ENCODE data around the gene MT1M. TPM values are rescaled to one million over a fixed set of nuclear protein-coding genes. Genes with fewer than 3 reads are reported as not detected.

The MT1M gene
- total RNA-seq, 2 experiments from 2014 or later: not detected

DNA sequence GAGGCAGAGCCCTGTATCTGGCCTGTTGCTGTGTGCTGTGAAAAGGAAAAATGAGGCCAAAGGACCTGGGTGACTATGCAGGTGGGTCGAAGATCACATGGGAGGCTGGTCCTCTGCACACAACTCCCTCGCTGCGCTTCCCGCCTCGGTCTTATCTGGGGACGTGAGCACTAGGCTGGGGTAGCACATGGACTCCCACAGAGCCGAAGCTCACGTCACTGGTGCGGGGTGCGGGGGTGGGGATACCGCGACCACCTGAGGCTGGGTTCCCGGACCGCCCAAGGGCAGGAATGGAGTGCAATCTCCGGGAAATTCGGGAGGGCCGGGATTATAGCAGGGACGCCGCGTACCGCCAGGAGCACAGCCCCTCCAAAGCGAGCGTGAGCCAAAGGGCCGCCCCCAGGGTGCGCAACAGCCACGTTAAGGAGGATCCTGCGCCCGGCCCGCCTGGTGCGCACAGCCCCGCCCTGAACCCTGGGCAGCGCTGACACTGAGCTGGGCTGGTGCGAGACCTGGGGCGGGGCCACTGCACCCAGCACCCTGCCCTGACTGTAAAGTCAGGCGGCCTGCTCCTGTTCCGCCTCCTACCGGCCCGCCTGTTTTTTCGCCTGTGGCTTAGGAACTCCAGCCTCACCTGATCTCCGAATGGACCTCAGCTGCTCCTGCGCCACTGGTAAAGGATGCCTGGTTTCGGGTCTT, 10.8 kb downstream of the MT1M start:
- H3K36me3 Mint-ChIP-seq: no peaks in the 10 kb centered on the region
- H3K4me3 Mint-ChIP-seq: peak overlapping the region; percentile 54
- peaks cover 36% of the 10 kb centered on the region for H3K27me3 Mint-ChIP-seq
- H3K27ac Mint-ChIP-seq: no peak overlapping the region
- H3K9me3 Mint-ChIP-seq: no peaks in the 10 kb centered on the region
- intact Hi-C loops (cut with micrococcal nuclease): loop anchor here (1.0 to 5.0 kb wide), 5 partner anchors 15 to 66 kb away; partner anchors contain the start of genes MT1X and MT2A
- CTCF ChIA-PET: interaction anchor here (0.6 to 3.2 kb wide), 25 partner anchors 9 to 370 kb away, joined by 3 to 27 read pairs (median 4); partner anchors contain the start of genes MT1E and MT2A
- POLR2A ChIA-PET: no interaction called here
- DNase-seq: peak; percentile 89
- H3K4me1 Mint-ChIP-seq (ENCODE audit: low read depth): peaks cover 18% of the 10 kb centered on the region

DNA sequence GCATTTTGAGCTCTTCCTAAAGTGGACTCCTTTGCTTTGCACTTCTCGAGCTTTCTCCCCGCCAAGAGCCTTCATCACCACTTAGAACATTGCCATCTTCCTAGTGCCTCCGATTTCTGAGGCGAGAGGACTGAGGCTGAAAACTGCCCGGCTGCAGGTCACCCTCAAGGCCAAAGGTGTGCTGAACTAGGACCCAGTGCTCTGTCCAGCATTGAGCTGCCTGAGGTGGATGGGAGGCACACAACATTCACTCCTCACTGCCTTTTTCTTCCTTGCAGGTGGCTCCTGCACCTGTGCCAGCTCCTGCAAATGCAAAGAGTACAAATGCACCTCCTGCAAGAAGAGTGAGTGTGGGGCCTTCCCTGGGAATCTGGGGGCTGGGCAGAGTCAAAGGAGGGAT, 11.4 kb downstream of the MT1M start:
- H3K4me1 Mint-ChIP-seq (ENCODE audit: low read depth): peaks cover 18% of the 10 kb centered on the region
- H3K4me3 Mint-ChIP-seq: peak overlapping the region; percentile 54
- ChIA-PET CTCF (interaction anchor here (0.6 to 3.2 kb wide), 21 partner anchors 9 to 210 kb away, joined by 3 to 27 read pairs (median 4); partner anchors contain the start of genes MT1E and MT2A), POLR2A (no interaction called here)
- H3K9me3 Mint-ChIP-seq: no peaks in the 10 kb centered on the region
- peaks cover 38% of the 10 kb centered on the region for H3K27me3 Mint-ChIP-seq
- H3K36me3 Mint-ChIP-seq: no peaks in the 10 kb centered on the region
- intact Hi-C loops (cut with micrococcal nuclease): loop anchor here (1.0 to 5.0 kb wide), 5 partner anchors 14 to 67 kb away; partner anchors contain the start of genes MT1X and MT2A
- no peak for DNase-seq
- H3K27ac Mint-ChIP-seq: no peak overlapping the region

DNA sequence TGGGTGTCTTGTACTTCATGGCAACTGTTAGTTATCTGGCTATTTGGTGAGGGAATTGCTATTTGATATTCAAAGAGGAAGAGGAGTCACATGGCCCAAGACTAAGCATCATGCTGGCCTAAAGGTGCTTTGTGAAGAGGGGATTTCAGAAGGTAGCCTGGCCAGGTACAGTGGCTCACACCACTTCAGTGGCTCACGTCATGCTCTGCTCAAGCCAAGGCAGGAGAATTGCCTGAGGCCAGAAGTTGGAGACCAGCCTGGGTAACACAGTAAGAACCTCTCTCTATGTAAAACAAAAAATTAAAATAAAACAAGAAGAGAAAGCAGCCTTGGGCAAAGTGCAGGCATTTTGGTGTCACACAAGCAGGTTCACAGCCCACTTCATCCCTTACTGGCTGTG, 12.9 kb downstream of the MT1M start:
- Mint-ChIP-seq H3K9me3 (no peaks in the 10 kb centered on the region), H3K27ac (no peak overlapping the region), H3K36me3 (no peaks in the 10 kb centered on the region), H3K4me3 (no peak overlapping the region), H3K27me3 (peaks cover 27% of the 10 kb centered on the region), H3K4me1 (ENCODE audit: low read depth) (peaks cover 18% of the 10 kb centered on the region)
- no peak for DNase-seq
- intact Hi-C loops (cut with micrococcal nuclease): no loop called here
- ChIA-PET CTCF (interaction anchor here (0.7 kb wide), 1 partner anchor 23 kb away, joined by 3 read pairs; no protein-coding TSS in a partner anchor), POLR2A (no interaction called here)

DNA sequence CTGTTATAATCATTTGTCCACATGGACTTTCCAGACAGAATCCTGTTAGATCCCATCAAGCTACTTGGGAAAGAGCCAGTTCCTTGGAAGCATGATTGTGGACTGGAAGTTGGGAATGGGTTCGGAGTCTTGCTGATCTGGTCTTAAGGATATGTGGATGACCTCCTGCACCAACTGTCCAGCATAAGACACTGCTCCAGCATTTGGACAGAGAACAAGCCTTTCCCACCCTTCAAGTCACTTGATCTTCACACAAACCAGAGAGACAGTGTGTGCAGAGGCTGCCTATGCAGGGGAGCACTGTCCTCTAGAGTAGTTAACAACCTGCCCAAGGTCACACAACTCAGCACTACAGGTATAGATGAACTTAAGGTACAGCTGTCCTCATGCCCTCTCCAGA, 13.4 kb downstream of the MT1M start:
- peaks cover 23% of the 10 kb centered on the region for H3K27me3 Mint-ChIP-seq
- POLR2A ChIA-PET: no interaction called here
- no peaks in the 10 kb centered on the region for H3K36me3 Mint-ChIP-seq
- H3K9me3 Mint-ChIP-seq: no peaks in the 10 kb centered on the region
- H3K4me3 Mint-ChIP-seq: no peak overlapping the region
- H3K27ac Mint-ChIP-seq: no peak overlapping the region
- CTCF ChIA-PET: interaction anchor here (0.7 kb wide), 1 partner anchor 23 kb away, joined by 3 read pairs; no protein-coding TSS in a partner anchor
- DNase-seq: no peak
- intact Hi-C loops (cut with micrococcal nuclease): no loop called here
- H3K4me1 Mint-ChIP-seq (ENCODE audit: low read depth): peaks cover 18% of the 10 kb centered on the region

DNA sequence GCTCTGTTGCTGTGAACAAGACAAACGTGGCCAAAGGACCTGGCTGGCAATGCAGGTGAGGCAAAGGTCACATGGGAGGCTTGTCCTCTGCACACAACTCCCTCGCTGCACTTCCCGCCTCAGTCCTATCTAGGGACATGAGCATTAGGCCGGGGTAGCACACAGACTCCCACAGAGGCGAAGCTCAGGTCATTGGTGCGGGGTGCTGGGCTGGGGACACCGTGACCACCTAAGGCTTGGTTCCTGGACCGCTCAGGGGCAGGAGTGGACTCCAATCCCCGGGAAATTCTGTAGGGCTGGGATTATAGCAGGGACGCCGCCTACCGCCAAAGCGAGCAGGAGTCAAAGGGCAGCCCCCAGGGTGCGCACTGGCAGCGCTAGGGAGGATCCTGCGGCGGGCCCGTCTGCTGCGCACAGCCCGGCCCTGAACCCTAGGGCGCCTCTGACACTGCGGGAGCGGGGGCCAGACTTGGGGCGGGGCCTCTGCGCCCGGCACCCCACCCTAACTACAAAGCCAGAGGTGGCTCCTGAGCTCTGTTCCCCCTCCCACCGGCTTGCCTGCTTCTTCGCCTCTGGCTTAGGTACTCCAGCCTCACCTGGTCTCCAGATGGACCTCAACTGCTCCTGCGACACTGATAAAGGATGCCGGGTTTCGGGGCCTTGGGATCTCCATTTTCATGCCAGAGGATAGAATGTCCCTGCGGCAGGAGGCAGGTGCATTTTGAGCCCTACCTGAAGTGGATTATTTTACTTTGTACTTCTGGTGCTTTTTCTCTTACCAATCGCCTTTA, 15.4 kb downstream of the MT1M start:
- intact Hi-C loops (cut with micrococcal nuclease): no loop called here
- no peak for DNase-seq
- no peak overlapping the region for H3K4me3 Mint-ChIP-seq
- H3K36me3 Mint-ChIP-seq: no peaks in the 10 kb centered on the region
- no peak overlapping the region for H3K27ac Mint-ChIP-seq
- ChIA-PET CTCF (interaction anchor here (1.6 kb wide), 1 partner anchor 71 kb away, joined by 3 read pairs; no protein-coding TSS in a partner anchor), POLR2A (no interaction called here)
- no peaks in the 10 kb centered on the region for H3K9me3 Mint-ChIP-seq
- peaks cover 12% of the 10 kb centered on the region for H3K4me1 Mint-ChIP-seq (ENCODE audit: low read depth)
- peaks cover 30% of the 10 kb centered on the region for H3K27me3 Mint-ChIP-seq

DNA sequence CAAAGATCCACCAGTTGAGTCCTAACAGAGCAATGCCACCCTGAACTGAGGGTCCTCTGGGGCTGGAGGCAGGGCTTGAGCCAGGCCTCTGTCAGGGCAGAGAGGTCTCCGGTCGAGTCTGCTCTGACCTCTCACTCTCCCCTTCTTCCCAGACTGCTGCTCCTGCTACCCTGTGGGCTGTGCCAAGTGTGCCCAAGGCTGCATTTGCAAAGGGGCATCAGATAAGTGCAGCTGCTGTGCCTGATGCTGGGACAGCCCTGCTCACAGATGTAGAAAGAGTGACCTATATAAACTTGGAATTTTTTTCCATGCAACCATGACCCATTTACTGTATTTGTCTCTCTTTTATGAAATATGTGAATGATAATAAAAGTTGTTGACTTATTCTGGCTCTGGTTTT, 16.8 kb downstream of the MT1M start:
- Mint-ChIP-seq H3K36me3 (no peaks in the 10 kb centered on the region), H3K27ac (no peak overlapping the region), H3K4me1 (ENCODE audit: low read depth) (peaks cover under 1% of the 10 kb centered on the region), H3K9me3 (no peaks in the 10 kb centered on the region), H3K4me3 (no peak overlapping the region), H3K27me3 (peaks cover 34% of the 10 kb centered on the region)
- CTCF ChIA-PET: no interaction called here
- POLR2A ChIA-PET: no interaction called here
- intact Hi-C loops (cut with micrococcal nuclease): no loop called here
- no peak for DNase-seq

GRCh38 chr16:56649820-56650219, 17.4 kb downstream of the MT1M start:
- intact Hi-C loops (cut with micrococcal nuclease): no loop called here
- Mint-ChIP-seq H3K27me3 (peaks cover 34% of the 10 kb centered on the region), H3K27ac (no peak overlapping the region), H3K4me3 (no peak overlapping the region), H3K36me3 (no peaks in the 10 kb centered on the region), H3K9me3 (no peaks in the 10 kb centered on the region), H3K4me1 (ENCODE audit: low read depth) (no peaks in the 10 kb centered on the region)
- CTCF ChIA-PET: no interaction called here
- POLR2A ChIA-PET: no interaction called here
- DNase-seq: no peak

DNA sequence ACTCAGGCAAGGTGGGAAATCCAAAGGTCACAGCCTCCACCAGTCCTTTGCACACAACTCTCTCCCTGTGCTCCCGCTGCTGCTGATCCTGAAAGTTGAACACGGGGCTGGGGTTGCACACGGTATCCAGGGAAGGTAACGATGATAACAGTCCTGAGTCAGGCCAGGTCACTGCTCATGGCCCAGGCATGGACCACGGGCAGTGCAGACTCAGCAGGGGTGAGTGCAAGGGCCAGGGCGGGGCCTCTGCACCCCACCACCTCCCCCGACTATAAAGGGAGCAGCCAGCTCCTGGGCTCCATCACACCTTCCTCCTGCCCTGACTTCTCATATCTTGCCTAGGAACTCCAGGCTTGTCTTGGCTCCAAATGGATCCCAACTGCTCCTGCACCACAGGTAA, 19.1 kb downstream of the MT1M start, which contains the start of gene MT1B:
MT1B (plus strand) TSS at position 301 of the 400 bp plus-strand sequence; CDS start at position 369, 68 bp downstream.
- no peak for DNase-seq
- no peaks in the 10 kb centered on the region for H3K4me1 Mint-ChIP-seq (ENCODE audit: low read depth)
- peaks cover 34% of the 10 kb centered on the region for H3K27me3 Mint-ChIP-seq
- CTCF ChIA-PET: no interaction called here
- POLR2A ChIA-PET: no interaction called here
- intact Hi-C loops (cut with micrococcal nuclease): no loop called here
- no peak within 1 kb of the TSS for H3K27ac Mint-ChIP-seq
- no peaks in the 10 kb centered on the region for H3K9me3 Mint-ChIP-seq
- H3K4me3 Mint-ChIP-seq: no peak within 1 kb of the TSS
- no peaks in the 10 kb centered on the region for H3K36me3 Mint-ChIP-seq

DNA sequence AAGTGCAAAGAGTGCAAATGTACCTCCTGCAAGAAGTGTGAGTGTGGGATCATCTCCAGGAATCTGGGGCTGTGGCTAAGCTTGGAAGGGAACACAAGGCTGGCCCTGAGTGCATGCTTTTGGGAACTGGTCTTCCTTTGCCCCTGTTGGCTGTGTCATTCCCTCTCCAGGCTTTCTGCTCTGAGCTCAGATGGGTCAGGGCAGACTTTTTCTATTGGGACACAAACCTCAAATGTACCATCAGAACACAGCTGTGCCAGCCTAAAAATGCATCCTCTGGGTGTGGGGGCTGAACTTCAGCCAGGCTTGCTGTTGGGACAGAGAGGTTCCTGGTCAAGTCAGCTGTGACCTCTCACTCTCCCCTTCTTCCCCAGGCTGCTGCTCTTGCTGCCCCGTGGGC, 20.1 kb downstream of the MT1M start:
- POLR2A ChIA-PET: interaction anchor here (0.6 kb wide), 1 partner anchor 40 kb away, joined by 3 read pairs; no protein-coding TSS in a partner anchor
- CTCF ChIA-PET: interaction anchor here (1.8 kb wide), 1 partner anchor 9 kb away, joined by 5 read pairs; no protein-coding TSS in a partner anchor
- H3K27me3 Mint-ChIP-seq: peaks cover 29% of the 10 kb centered on the region
- H3K4me3 Mint-ChIP-seq: no peak overlapping the region
- no peaks in the 10 kb centered on the region for H3K36me3 Mint-ChIP-seq
- no peak for DNase-seq
- intact Hi-C loops (cut with micrococcal nuclease): no loop called here
- H3K9me3 Mint-ChIP-seq: no peaks in the 10 kb centered on the region
- H3K27ac Mint-ChIP-seq: no peak overlapping the region
- peaks cover 4% of the 10 kb centered on the region for H3K4me1 Mint-ChIP-seq (ENCODE audit: low read depth)

DNA sequence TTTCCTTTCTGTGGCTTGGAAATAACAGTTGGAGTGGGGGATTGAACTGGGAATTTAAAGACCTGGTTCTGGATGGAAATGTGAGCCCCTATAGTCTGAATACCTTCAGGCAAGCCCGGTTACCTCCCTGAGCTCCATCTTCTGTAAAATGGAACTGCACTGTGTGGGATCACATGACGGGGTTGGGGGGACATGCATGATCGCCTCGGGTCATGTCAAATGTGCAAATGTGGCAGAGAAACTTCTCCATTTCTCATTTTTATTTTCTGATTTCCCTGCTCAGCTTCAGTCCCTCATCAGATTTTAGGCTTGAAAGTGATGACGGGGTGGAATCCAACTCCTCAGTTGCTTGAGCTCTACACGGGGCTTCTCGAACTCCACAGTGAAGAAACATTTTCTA, 20.8 kb downstream of the MT1M start:
- no peak overlapping the region for H3K4me3 Mint-ChIP-seq
- intact Hi-C loops (cut with micrococcal nuclease): no loop called here

DNA sequence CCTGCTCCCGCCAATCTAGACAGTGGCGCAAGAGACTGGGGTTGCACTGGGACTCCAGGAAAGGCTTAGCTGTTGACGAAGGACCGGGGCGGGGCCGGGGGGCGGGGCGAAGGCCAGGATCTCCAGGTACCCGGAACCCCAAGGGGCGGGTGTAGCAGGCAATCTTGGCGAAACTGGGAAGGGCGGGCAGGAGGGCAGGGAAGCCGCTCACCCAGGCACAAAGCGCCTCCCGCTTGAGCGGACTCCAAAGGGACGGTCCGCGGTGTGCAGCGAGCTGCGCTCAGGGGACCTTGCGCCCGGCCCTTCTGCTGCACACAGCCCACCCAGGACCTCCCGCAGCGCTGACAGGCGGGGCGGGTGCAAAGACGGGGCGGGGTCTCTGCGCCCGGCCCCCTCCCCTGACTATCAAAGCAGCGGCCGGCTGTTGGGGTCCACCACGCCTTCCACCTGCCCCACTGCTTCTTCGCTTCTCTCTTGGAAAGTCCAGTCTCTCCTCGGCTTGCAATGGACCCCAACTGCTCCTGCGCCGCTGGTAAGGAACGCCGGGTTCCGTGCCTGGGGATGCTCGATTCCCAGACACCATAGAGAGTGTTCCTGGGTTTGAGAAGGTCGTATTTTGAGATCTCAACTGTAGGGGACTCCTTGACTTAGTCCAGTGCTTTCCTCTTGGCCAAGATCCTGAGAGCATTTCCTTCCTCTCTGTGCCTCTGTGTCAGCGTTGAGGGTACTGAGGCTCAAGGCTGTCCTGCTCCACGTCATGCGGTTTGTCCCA, 25.3 kb downstream of the MT1M start, which contains the start of gene MT1F:
MT1F (plus strand) TSS at position 405 of the 772 bp plus-strand sequence; CDS start at position 505, 100 bp downstream.
- H3K27ac Mint-ChIP-seq: peak within 1 kb of the TSS; percentile 69
- H3K27me3 Mint-ChIP-seq: peaks cover 4% of the 10 kb centered on the region
- peaks cover 14% of the 10 kb centered on the region for H3K4me1 Mint-ChIP-seq (ENCODE audit: low read depth)
- intact Hi-C loops (cut with micrococcal nuclease): loop anchor here (1.0 to 2.0 kb wide), 3 partner anchors 14 to 47 kb away; no protein-coding TSS in a partner anchor
- ChIA-PET POLR2A (no interaction called here), CTCF (interaction anchor here (1.0 kb wide), 1 partner anchor 44 kb away, joined by 5 read pairs; no protein-coding TSS in a partner anchor)
- peak; percentile 84 for DNase-seq
- H3K4me3 Mint-ChIP-seq: peak within 1 kb of the TSS; percentile 94
- no peaks in the 10 kb centered on the region for H3K36me3 Mint-ChIP-seq
- no peaks in the 10 kb centered on the region for H3K9me3 Mint-ChIP-seq

More for the DNA sequence above, 20.8 kb downstream of the MT1M start:
- H3K4me1 Mint-ChIP-seq (ENCODE audit: low read depth): peaks cover 8% of the 10 kb centered on the region
- ChIA-PET POLR2A (no interaction called here), CTCF (interaction anchor here (1.8 kb wide), 1 partner anchor 10 kb away, joined by 5 read pairs; no protein-coding TSS in a partner anchor)
- no peak overlapping the region for H3K27ac Mint-ChIP-seq
- no peak for DNase-seq
- H3K9me3 Mint-ChIP-seq: no peaks in the 10 kb centered on the region
- H3K27me3 Mint-ChIP-seq: peaks cover 26% of the 10 kb centered on the region
- no peaks in the 10 kb centered on the region for H3K36me3 Mint-ChIP-seq
